ENCODE results near the gene SLC15A1.

DNA sequence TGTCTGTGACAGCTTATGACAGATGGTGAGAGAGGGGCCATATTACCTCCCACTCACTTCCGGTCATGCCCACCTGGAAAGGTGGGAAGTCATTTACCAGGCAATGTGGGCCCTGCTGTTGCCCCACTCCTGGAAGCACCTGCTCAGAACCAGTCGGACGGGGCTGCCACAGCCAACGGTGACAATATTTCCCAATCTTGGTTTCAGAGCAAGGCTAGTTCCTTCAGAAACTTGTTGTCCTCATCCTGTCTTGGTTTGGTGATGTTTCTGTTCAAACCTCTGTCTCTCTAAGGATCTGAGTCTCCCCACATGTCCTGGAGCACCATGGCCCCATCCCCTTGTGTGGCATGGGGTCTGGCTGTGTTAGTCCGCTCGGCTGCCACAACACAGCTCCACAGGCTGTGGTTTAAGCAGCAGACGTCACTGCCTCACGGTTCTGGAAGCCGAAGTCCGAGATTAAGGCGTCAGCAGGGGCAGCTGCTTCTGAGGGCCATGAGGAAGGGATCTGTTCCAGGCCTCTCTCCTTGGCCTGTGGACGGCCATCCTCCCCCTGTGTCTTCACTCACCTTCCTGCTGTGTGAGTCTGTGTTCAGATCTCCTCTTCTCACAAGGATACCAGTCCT, 31.5 kb upstream of the SLC15A1 start:
- TF ChIP-seq POLR2A (IDR thresholded peaks at IDR 0.05) (no peak), EP300 (IDR thresholded peaks at IDR 0.05) (no peak)
- TF ChIP-seq, protein P1, sequence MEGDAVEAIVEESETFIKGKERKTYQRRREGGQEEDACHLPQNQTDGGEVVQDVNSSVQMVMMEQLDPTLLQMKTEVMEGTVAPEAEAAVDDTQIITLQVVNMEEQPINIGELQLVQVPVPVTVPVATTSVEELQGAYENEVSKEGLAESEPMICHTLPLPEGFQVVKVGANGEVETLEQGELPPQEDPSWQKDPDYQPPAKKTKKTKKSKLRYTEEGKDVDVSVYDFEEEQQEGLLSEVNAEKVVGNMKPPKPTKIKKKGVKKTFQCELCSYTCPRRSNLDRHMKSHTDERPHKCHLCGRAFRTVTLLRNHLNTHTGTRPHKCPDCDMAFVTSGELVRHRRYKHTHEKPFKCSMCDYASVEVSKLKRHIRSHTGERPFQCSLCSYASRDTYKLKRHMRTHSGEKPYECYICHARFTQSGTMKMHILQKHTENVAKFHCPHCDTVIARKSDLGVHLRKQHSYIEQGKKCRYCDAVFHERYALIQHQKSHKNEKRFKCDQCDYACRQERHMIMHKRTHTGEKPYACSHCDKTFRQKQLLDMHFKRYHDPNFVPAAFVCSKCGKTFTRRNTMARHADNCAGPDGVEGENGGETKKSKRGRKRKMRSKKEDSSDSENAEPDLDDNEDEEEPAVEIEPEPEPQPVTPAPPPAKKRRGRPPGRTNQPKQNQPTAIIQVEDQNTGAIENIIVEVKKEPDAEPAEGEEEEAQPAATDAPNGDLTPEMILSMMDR (IDR thresholded peaks at IDR 0.05), result no peak
